GM23248 (cell line): ENCODE data around the gene ERMP1. TPM values are rescaled to one million over a fixed set of nuclear protein-coding genes. Genes with fewer than 3 reads are reported as not detected.

Experiments
- DNase-seq: peaks from one replicate; pipeline ENCODE4 v3.0.0-alpha.2; 2015
- H2AFZ ChIP-seq: fragments of 200-600 bp; sonication (generic); 2 replicates; pipeline ENCODE4 v1.6.1; 2016; ENCODE audit warnings: antibody characterized with exemption
- H3F3A ChIP-seq: fragments of 200-600 bp; sonication (generic); 2 replicates; pipeline ENCODE4 v1.6.1; 2016; ENCODE audit warnings: mild to moderate bottlenecking, antibody characterized with exemption, mixed run types; ENCODE audit not compliant: insufficient read depth
- H3K27ac ChIP-seq: fragments of 200-600 bp; sonication (generic); 2 replicates; pipeline ENCODE4 v1.5.1; 2016; ENCODE audit warnings: mild to moderate bottlenecking
- H3K27me3 ChIP-seq: fragments of 200-600 bp; sonication (generic); replicated peaks from 2 replicates; pipeline ENCODE4 v1.6.1; 2016; ENCODE audit warnings: mild to moderate bottlenecking; ENCODE audit not compliant: insufficient read depth
- H3K36me3 ChIP-seq: fragments of 200-600 bp; sonication (generic); 2 replicates; pipeline ENCODE4 v1.6.1; 2016; ENCODE audit warnings: low read depth, mild to moderate bottlenecking
- H3K4me1 ChIP-seq: fragments of 200-600 bp; sonication (generic); 2 replicates; pipeline ENCODE4 v1.6.1; 2016; ENCODE audit warnings: mild to moderate bottlenecking; ENCODE audit not compliant: insufficient read depth
- H3K4me2 ChIP-seq: fragments of 200-600 bp; sonication (generic); one replicate; pipeline ENCODE4 v1.6.1; 2016; ENCODE audit warnings: mild to moderate bottlenecking; ENCODE audit not compliant: unreplicated experiment
- H3K4me3 ChIP-seq: fragments of 200-600 bp; sonication (generic); 2 replicates; pipeline ENCODE4 v1.5.1; 2016; ENCODE audit warnings: mild to moderate bottlenecking
- H3K79me2 ChIP-seq: fragments of 200-600 bp; sonication (generic); 2 replicates; pipeline ENCODE4 v1.6.1; 2016; ENCODE audit warnings: mild to moderate bottlenecking; ENCODE audit not compliant: insufficient read depth
- H3K9ac ChIP-seq: fragments of 200-600 bp; sonication (generic); 2 replicates; pipeline ENCODE4 v1.6.1; 2016; ENCODE audit warnings: mild to moderate bottlenecking
- H3K9me2 ChIP-seq: fragments of 200-600 bp; sonication (generic); 2 replicates; pipeline ENCODE4 v1.6.1; 2016; ENCODE audit warnings: mixed run types, mild to moderate bottlenecking, moderate library complexity; ENCODE audit not compliant: insufficient read depth
- H3K9me3 ChIP-seq: fragments of 200-600 bp; sonication (generic); one replicate; pipeline ENCODE4 v1.6.1; 2017; ENCODE audit warnings: low read depth
- H4K20me1 ChIP-seq: fragments of 200-600 bp; sonication (generic); 2 replicates; pipeline ENCODE4 v1.6.0; 2016; ENCODE audit not compliant: insufficient read depth
- EZH2 ChIP-seq: fragments of 200-600 bp; sonication (generic); IDR thresholded peaks from 2 replicates; pipeline ENCODE4 v1.6.1; 2018; ENCODE audit warnings: antibody characterized with exemption, mild to moderate bottlenecking; ENCODE audit not compliant: insufficient read depth, poor library complexity, severe bottlenecking
- EZH2phosphoT487 ChIP-seq: fragments of 200-600 bp; sonication (generic); IDR thresholded peaks from 2 replicates; pipeline ENCODE4 v1.6.1; 2018; ENCODE audit warnings: antibody characterized with exemption, moderate library complexity, mild to moderate bottlenecking, low read depth; ENCODE audit not compliant: insufficient read depth
- WGBS, 2 experiments: methylation state at CpG; one replicate each; pipeline ENCODE4 v1.1.6; 2015 to 2017; ENCODE audit warnings: low lambda C conversion rate in 2 of 2, low coverage in 1 of 2; ENCODE audit errors: missing lambda C conversion rate in 2 of 2; 5-methylcytosine and 5-hydroxymethylcytosine counted together
- in situ Hi-C: fragments of 300-500 bp; cut with MboI; formaldehyde crosslinking; loops from 2 replicates; pipeline ENCODE4 v1.15.0; 2020
- polyA plus RNA-seq: library from polyadenylated mRNA; unstranded; fragments of >200 nt; fragmentation: Nextera tagmentation; extraction: Ambion mirVana; gene quantifications from 2 replicates; pipeline ENCODE4 v1.2.1, GENCODE V29; 2016
- total RNA-seq: library from RNA; depleted of rRNA; stranded (reverse); fragments of >200 nt; shearing (Covaris generic); gene quantifications from 2 replicates; pipeline ENCODE4 v1.2.3, GENCODE V29; 2014

The ERMP1 gene
- total and polyA plus RNA-seq, 2 experiments from 2014 or later, result 2.6 to 8.4 TPM

GRCh38 chr9:5825223-5825622 is 7.7 kb downstream of the ERMP1 start:
- Histone ChIP-seq H3K4me1 (no peaks in the 10 kb centered on the region), H2AFZ (no peak overlapping the region), H3K9ac (no peak overlapping the region), H3K9me3 (no peaks in the 10 kb centered on the region), H3K36me3 (no peaks in the 10 kb centered on the region), H3K27ac (no peak overlapping the region), H3F3A (no peaks in the 10 kb centered on the region), H3K79me2 (no peaks in the 10 kb centered on the region), H3K4me2 (no peak overlapping the region), H3K4me3 (no peak overlapping the region), H4K20me1 (no peaks in the 10 kb centered on the region), H3K9me2 (no peaks in the 10 kb centered on the region), H3K27me3 (no peaks in the 10 kb centered on the region)
- 97 to 100% methylated on average over 1 of the region's 1 CpG for WGBS, 2 experiments
- DNase-seq, result no peak
- in situ Hi-C loops, result no loop called here
- no peak for TF ChIP-seq EZH2
- TF ChIP-seq EZH2phosphoT487, result no peak

GRCh38 chr9:5820425-5820824 is 12.5 kb downstream of the ERMP1 start:
- no peak for DNase-seq
- peaks cover 11% of the 10 kb centered on the region; the same call in 1 of the 2 replicates for H3F3A ChIP-seq
- TF ChIP-seq EZH2 (no peak), EZH2phosphoT487 (no peak)
- peaks cover 10% of the 10 kb centered on the region; the same call in 1 of the 2 replicates for H3K4me1 ChIP-seq
- H3K4me3 ChIP-seq, result no peak overlapping the region
- H4K20me1 ChIP-seq, result no peaks in the 10 kb centered on the region
- 97 to 100% methylated on average over 1 of the region's 1 CpG for WGBS, 2 experiments
- no peaks in the 10 kb centered on the region for H3K36me3 ChIP-seq
- H3K9me2 ChIP-seq, result no peaks in the 10 kb centered on the region
- no peaks in the 10 kb centered on the region for H3K9me3 ChIP-seq
- no peak overlapping the region for H3K4me2 ChIP-seq
- H3K27ac ChIP-seq, result no peak overlapping the region
- H2AFZ ChIP-seq, result no peak overlapping the region
- no peak overlapping the region for H3K9ac ChIP-seq
- in situ Hi-C loops, result no loop called here
- H3K79me2 ChIP-seq, result no peaks in the 10 kb centered on the region
- H3K27me3 ChIP-seq, result no peaks in the 10 kb centered on the region

- no peak overlapping the region for H3K4me2 ChIP-seq
- no peak overlapping the region for H3K27ac ChIP-seq
- H3K36me3 ChIP-seq, result no peaks in the 10 kb centered on the region
- H3K27me3 ChIP-seq, result no peaks in the 10 kb centered on the region
- no peak for TF ChIP-seq EZH2
- TF ChIP-seq EZH2phosphoT487, result no peak
- no peaks in the 10 kb centered on the region for H3K9me3 ChIP-seq
- no peak overlapping the region for H3K4me3 ChIP-seq
- 95 to 99% methylated on average over 6 of the region's 6 CpGs for WGBS, 2 experiments
- H3K79me2 ChIP-seq, result no peaks in the 10 kb centered on the region
- H4K20me1 ChIP-seq, result no peaks in the 10 kb centered on the region
- H3F3A ChIP-seq, result peaks cover 11% of the 10 kb centered on the region; the same call in 1 of the 2 replicates
- H2AFZ ChIP-seq, result no peak overlapping the region
- peaks cover 10% of the 10 kb centered on the region; the same call in 1 of the 2 replicates for H3K4me1 ChIP-seq
- H3K9me2 ChIP-seq, result no peaks in the 10 kb centered on the region
- DNase-seq, result no peak
- in situ Hi-C loops, result no loop called here
- H3K9ac ChIP-seq, result no peak overlapping the region
These were observed 13.7 kb downstream of the ERMP1 start for GRCh38 chr9:5819174-5819573.

GRCh38 chr9:5818424-5819142 is 14.3 kb downstream of the ERMP1 start:
- Histone ChIP-seq H3K9ac (no peak overlapping the region), H3K36me3 (no peaks in the 10 kb centered on the region), H3K4me2 (no peak overlapping the region), H4K20me1 (no peaks in the 10 kb centered on the region), H3K9me3 (no peaks in the 10 kb centered on the region), H2AFZ (no peak overlapping the region), H3K4me3 (no peak overlapping the region), H3K79me2 (no peaks in the 10 kb centered on the region), H3K9me2 (no peaks in the 10 kb centered on the region), H3K27me3 (no peaks in the 10 kb centered on the region), H3K4me1 (peaks cover 10% of the 10 kb centered on the region; the same call in 1 of the 2 replicates), H3K27ac (no peak overlapping the region), H3F3A (peaks cover 11% of the 10 kb centered on the region; the same call in 1 of the 2 replicates)
- no peak for TF ChIP-seq EZH2phosphoT487
- TF ChIP-seq EZH2, result no peak
- WGBS, 2 experiments, result 79 to 83% methylated on average over 2 of the region's 2 CpGs
- in situ Hi-C loops, result no loop called here
- peak; percentile 5 for DNase-seq
